ENCODE data around the gene ENPEP.

DNA sequence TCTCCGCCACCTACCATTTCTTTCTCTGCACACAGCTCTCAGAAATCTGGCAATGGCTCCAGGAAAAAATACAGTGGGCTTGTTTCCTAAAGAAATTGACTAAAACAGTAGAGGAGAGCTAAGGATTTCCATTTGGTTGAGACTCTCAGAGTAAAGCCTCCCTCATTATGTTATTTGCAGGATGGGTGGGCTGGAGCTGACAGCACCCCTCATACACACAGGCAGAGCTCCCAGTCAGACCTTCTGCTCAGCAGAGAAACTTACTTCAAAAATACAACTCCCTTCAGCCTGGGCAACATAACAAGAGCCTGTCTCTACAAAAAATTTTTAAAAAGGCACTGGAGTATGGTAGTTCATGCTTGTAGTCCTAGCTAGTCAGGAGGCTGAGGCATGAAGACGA, 44.9 kb downstream of the ENPEP start:
- TF ChIP-seq, protein P1, sequence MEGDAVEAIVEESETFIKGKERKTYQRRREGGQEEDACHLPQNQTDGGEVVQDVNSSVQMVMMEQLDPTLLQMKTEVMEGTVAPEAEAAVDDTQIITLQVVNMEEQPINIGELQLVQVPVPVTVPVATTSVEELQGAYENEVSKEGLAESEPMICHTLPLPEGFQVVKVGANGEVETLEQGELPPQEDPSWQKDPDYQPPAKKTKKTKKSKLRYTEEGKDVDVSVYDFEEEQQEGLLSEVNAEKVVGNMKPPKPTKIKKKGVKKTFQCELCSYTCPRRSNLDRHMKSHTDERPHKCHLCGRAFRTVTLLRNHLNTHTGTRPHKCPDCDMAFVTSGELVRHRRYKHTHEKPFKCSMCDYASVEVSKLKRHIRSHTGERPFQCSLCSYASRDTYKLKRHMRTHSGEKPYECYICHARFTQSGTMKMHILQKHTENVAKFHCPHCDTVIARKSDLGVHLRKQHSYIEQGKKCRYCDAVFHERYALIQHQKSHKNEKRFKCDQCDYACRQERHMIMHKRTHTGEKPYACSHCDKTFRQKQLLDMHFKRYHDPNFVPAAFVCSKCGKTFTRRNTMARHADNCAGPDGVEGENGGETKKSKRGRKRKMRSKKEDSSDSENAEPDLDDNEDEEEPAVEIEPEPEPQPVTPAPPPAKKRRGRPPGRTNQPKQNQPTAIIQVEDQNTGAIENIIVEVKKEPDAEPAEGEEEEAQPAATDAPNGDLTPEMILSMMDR (IDR thresholded peaks at IDR 0.05), result no peak
- TF ChIP-seq POLR2A (IDR thresholded peaks at IDR 0.05), result no peak
